ENCODE data around the gene EPB41L2.

EPB41L2 gene

GRCh38 chr6:130839379-130839778 is 223.7 kb downstream of the EPB41L2 start:
- no peak for DNase-seq (ENCODE audit: low read depth, low spot score)

- no peak for DNase-seq (ENCODE audit: low read depth, low spot score)
Measured at GRCh38 chr6:130838951-130839350, 224.1 kb downstream of the EPB41L2 start.

- DNase-seq (ENCODE audit: low read depth, low spot score) = no peak
Measured at GRCh38 chr6:130838250-130838860, 224.7 kb downstream of the EPB41L2 start.

DNA sequence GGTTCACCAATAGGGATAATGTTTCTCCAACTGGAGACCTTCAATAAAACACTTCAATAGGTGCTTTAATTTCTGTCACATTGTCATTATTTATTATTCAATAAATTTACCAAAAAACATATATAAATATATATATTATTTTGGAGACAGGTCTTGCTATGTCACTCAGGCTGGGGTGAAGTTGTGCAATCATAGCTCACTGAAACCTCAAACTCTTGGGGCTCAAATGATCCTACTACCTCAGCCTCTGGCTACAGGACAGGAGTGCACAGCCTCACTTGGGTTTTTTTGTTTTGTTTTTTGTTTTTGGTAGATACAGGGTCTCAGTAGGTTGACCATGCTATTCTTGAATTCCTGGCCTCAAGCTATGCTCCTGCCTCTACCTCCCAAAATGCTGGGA is 226.0 kb downstream of the EPB41L2 start:
- DNase-seq (ENCODE audit: low read depth, low spot score) = no peak

DNA sequence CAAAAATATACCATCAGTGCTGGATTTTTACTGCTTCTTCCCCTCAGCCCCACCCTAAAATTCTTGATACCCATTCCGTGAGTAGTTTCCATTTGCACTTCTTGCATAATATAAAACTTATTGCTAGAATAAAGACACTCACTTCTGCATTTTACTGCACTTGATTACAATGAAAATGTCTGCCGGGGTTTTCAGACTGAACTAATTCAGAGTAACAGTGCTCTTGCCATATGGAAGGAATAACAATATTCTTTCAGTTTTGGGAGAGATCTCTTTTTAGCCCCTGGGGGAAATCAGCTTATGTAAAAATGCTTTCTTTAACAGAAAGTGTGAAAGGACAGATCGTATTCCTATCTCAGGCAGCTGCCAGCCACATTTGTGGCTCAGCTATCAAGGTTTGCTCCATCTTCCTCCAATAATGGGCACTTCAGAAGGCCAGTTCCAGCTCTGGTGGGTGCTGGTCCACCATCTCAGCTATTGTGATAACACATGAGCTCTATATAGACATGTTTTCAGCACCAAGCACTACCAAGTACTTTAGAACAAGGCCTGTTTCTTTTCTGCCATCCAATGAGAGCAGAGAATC is 226.9 kb downstream of the EPB41L2 start:
- DNase-seq (ENCODE audit: low read depth, low spot score) = no peak

DNA sequence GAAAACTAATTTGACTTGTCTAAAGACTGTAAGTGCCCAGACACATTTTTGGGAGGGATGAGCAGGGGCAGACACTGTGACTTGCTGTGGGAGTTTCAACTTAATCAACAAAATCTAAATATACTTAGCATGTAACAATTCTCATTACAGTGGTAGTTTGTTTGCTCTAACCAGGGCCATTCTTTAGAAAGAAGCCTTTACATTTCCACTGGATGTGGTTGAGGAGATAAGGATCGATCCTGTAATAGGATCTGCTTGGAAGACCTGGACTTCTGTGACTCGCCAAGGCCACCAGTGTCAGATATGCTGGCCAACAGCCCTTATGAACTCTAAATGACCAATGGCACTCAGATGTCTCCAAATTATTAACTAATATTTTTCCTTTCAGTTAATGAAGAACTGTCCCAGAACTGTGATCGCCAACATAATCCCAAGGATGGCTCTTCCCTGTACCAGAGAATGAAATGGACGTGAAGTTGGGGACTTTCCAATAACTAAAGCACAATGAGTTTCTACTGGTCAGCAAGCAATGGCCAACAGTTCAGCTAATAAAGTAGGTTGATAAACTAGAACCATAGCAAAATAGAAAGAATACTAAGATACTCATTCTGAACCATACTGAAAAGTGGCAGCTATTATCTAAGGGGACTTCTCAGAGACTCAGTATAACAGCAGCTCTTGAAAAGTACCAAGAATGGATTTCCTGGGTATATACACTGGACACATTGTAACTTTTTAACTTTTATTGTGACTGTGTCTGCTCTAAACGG is 228.4 kb downstream of the EPB41L2 start:
- DNase-seq (ENCODE audit: low read depth, low spot score) = no peak

DNA sequence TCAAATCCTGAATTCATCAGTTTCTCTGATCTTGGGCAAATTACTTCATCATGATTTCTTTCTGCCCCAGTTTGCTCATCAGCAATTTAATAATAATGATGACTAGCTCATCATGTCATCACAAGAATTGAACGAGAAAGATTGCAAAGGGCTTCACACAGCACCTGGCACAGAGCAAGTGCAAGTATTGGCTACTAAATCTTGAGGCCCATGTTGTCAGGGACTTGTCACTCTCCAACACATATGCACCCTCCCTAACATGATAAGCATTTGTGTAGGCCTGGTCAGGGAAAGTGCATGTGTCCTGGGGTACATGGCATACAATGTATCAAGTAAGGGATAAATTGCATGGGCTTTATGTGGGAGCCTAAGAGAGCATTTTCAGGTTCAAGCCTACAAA is 229.5 kb downstream of the EPB41L2 start:
- no peak for DNase-seq (ENCODE audit: low read depth, low spot score)

DNA sequence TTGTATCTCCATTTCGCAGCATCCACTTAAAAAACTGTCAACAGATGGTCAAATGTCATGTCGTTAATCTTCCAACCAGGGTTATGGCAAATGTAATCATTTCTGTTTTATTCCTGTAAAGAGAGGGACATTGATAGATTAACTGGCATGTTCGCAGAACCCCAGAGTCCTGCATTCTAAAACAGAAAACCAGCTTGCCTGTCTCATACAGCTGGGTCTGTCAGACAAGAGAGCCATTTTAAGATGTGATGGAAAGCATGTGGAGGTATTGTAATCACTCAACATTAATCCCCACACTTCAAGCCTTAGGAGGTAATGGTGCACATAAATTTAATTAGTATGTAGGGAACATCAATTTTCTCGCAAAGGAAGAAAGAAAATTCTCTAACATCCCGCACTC is 231.4 kb downstream of the EPB41L2 start:
- no peak for DNase-seq (ENCODE audit: low read depth, low spot score)

DNA sequence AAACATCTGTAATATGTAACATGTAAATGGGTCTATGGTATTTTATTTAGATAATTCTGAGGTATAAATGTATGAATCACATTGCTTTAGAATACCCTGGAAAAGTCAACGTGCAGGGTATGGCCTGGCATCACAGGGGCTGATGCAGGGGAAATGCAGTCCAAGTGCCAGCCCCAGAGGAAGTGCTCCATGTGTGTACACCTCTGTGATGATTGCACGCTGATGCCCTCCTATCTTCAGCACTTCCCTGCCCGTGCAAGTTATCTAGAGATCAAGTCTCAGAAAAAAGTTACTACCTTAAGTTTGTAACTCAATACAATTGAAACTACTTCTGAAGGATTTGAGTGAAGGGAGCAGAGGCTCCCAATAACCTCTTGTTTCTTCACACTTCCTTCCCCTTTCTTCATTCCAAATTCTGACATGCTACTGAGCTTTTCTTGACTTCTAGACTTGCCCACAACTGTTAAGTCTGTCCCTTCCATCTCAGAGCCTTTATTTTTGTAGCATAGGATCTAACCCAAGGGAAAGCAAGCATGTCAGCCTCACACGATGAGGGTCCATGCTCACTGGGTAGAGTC is 233.6 kb downstream of the EPB41L2 start:
- no peak for DNase-seq (ENCODE audit: low read depth, low spot score)

DNA sequence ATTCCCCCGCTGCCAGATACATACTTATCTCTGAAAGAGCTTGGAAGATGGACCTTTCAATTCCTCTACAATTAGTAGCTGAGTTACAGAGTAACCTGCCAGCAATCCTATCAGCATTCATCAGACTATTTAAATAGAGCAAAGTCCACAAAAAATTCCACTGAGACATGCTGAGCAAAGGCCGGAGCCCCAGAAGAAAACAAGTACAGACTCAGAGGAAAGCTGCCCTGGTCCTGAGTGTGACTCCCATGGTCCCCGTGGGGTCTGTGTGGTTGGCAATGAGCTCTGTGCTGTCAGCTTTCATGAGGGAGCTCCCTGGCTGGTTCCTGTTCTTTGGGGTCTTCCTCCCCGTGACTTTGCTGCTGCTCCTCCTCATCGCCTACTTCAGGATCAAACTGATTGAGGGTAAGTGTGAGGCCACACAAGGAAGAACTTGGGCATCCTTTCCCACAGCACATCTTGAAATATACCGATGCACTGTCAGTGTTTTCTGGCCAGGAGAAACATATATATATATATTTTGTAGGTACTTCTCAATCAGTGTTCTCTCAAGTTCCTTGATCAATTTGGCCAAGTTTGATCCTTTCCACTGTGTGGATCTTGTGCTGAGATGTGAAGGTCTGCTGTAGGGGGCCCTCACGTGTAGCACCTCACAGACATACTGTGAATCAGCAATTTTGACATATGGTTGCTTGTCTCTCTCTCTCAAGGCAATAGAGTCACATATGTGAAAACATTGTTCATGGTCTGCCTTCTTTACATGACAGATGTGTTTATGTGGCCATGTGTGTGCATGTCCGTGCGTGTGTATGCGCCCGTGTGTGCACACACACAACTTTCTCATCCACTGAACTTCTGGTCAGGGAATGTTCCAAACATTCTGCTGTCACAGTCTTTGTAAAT is 235.5 kb downstream of the EPB41L2 start, which contains the start of gene SMLR1:
SMLR1 (plus strand) TSS at position 160 of the 903 bp plus-strand sequence; CDS start at position 168, 8 bp downstream.
- no peak for DNase-seq (ENCODE audit: low read depth, low spot score)

DNA sequence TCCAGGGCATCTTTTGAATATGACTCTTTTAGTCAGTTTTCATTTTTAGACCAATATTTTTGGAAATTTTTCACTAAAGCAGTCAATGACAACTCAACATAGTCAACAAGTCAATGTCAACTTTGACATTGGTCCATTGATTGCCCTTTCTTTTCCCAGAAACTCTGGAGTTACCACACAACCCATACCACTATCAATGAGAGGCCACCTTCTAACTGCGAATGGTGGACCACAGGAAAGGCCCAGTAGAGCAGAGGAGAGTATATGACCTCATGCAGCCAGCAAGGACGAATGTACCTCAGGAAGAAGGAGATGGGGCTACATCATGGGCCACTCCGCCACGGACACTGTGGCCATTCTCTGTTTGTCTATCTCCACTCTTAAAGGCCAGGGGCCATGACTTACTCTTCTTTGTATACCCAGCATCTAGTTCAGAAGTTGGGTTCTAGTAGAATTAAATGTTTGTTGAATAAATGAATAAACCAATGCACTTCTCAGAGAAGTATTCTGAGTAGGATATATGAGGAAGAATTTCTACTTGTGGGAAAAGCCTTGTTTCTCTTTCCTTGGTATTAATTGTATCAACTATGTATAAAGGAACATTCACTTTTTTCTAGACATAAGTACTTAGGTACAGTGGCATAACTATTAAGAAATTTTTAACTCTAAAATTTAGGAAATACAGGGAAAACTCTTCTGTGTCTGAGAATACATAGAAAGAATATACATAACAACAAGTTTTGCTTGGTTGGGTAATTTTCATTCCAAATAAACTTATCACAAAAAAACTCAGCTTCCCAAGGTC is 236.4 kb downstream of the EPB41L2 start:
- no peak for DNase-seq (ENCODE audit: low read depth, low spot score)

GRCh38 chr6:130825772-130826441 is 237.1 kb downstream of the EPB41L2 start:
- peak; percentile 72 for DNase-seq (ENCODE audit: low read depth, low spot score)

- DNase-seq (ENCODE audit: low read depth, low spot score) = no peak
Measured at GRCh38 chr6:130824978-130825694, 237.9 kb downstream of the EPB41L2 start.

DNA sequence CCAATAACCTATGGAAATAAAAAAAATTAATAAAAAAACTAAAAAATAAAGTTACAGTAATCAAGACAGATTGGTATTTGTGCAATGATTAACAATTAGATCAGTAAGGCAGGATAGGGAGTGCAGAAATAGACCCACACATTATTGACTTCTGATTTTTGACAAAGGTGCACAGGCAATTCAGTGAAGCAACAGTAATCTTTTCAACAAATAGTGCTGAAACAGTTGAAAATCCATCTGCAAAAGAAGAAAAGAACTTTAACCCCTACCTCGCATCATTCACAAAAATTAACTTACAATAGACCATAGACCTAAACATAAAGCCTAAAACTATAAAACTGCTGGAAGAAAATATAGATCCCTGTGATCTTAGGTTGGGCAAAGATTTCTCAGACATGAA is 240.3 kb downstream of the EPB41L2 start:
- DNase-seq (ENCODE audit: low read depth, low spot score) = no peak

- no peak for DNase-seq (ENCODE audit: low read depth, low spot score)
Measured at GRCh38 chr6:130815200-130816071, 247.6 kb downstream of the EPB41L2 start.

- DNase-seq (ENCODE audit: low read depth, low spot score) = no peak
Measured at GRCh38 chr6:130814506-130814905, 248.5 kb downstream of the EPB41L2 start.

- DNase-seq (ENCODE audit: low read depth, low spot score) = no peak
Measured at GRCh38 chr6:130811932-130812331, 251.1 kb downstream of the EPB41L2 start.

DNA sequence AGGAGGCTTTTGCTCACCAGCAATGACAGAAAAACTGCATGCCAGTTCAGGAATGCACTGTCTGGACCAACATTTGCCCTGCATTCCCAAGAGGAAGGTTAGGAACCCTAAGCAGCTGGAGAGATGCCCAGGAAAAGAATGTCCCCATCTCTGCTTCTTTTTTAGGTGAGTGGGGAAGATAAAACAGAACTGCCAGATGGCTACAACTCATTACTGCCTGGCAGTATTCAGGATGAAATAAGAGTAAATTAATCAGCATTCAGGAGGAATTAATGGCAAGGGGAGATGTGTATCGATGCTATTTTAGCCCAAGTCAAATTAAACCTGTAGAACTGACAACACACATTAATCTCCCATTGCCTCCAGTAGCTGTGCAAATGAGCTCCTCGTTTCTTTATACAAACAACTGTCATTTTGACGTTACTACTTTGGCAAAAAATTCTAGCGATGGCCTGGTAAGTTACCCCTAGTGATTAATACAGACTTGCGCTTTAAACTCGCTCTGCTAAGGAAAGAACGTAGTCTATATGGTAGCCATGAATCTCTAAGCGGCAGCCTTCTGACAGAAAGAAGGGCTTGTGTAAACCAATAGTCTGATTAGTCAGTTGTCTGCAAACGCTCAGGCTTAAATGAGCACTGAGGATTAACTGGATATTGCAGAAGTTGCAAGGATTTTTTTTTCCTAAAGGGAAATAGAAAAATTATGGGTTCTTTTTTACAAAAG is 252.6 kb downstream of the EPB41L2 start:
- DNase-seq (ENCODE audit: low read depth, low spot score) = no peak
